GM23248 (cell line): Measurements from ENCODE around the gene SSX7. TPM values are rescaled to one million over a fixed set of nuclear protein-coding genes. Genes with fewer than 3 reads are reported as not detected.
"Not testable (repeated sequence)": the region's sequence is repeated elsewhere in the genome, so short reads cannot be mapped to it uniquely, and the experiment has no call there.

Source experiments
- DNase-seq: peaks from one replicate; pipeline ENCODE4 v3.0.0-alpha.2; 2015
- H2AFZ ChIP-seq: fragments of 200-600 bp; sonication (generic); 2 replicates; pipeline ENCODE4 v1.6.1; 2016; ENCODE audit warnings: antibody characterized with exemption
- H3F3A ChIP-seq: fragments of 200-600 bp; sonication (generic); 2 replicates; pipeline ENCODE4 v1.6.1; 2016; ENCODE audit warnings: mild to moderate bottlenecking, antibody characterized with exemption, mixed run types; ENCODE audit not compliant: insufficient read depth
- H3K27ac ChIP-seq: fragments of 200-600 bp; sonication (generic); 2 replicates; pipeline ENCODE4 v1.5.1; 2016; ENCODE audit warnings: mild to moderate bottlenecking
- H3K27me3 ChIP-seq: fragments of 200-600 bp; sonication (generic); replicated peaks from 2 replicates; pipeline ENCODE4 v1.6.1; 2016; ENCODE audit warnings: mild to moderate bottlenecking; ENCODE audit not compliant: insufficient read depth
- H3K36me3 ChIP-seq: fragments of 200-600 bp; sonication (generic); 2 replicates; pipeline ENCODE4 v1.6.1; 2016; ENCODE audit warnings: low read depth, mild to moderate bottlenecking
- H3K4me1 ChIP-seq: fragments of 200-600 bp; sonication (generic); 2 replicates; pipeline ENCODE4 v1.6.1; 2016; ENCODE audit warnings: mild to moderate bottlenecking; ENCODE audit not compliant: insufficient read depth
- H3K4me2 ChIP-seq: fragments of 200-600 bp; sonication (generic); one replicate; pipeline ENCODE4 v1.6.1; 2016; ENCODE audit warnings: mild to moderate bottlenecking; ENCODE audit not compliant: unreplicated experiment
- H3K4me3 ChIP-seq: fragments of 200-600 bp; sonication (generic); 2 replicates; pipeline ENCODE4 v1.5.1; 2016; ENCODE audit warnings: mild to moderate bottlenecking
- H3K79me2 ChIP-seq: fragments of 200-600 bp; sonication (generic); 2 replicates; pipeline ENCODE4 v1.6.1; 2016; ENCODE audit warnings: mild to moderate bottlenecking; ENCODE audit not compliant: insufficient read depth
- H3K9ac ChIP-seq: fragments of 200-600 bp; sonication (generic); 2 replicates; pipeline ENCODE4 v1.6.1; 2016; ENCODE audit warnings: mild to moderate bottlenecking
- H3K9me2 ChIP-seq: fragments of 200-600 bp; sonication (generic); 2 replicates; pipeline ENCODE4 v1.6.1; 2016; ENCODE audit warnings: mixed run types, mild to moderate bottlenecking, moderate library complexity; ENCODE audit not compliant: insufficient read depth
- H3K9me3 ChIP-seq: fragments of 200-600 bp; sonication (generic); one replicate; pipeline ENCODE4 v1.6.1; 2017; ENCODE audit warnings: low read depth
- H4K20me1 ChIP-seq: fragments of 200-600 bp; sonication (generic); 2 replicates; pipeline ENCODE4 v1.6.0; 2016; ENCODE audit not compliant: insufficient read depth
- WGBS, 2 experiments: methylation state at CpG; one replicate each; pipeline ENCODE4 v1.1.6; 2015 to 2017; ENCODE audit warnings: low lambda C conversion rate in 2 of 2, low coverage in 1 of 2; ENCODE audit errors: missing lambda C conversion rate in 2 of 2; 5-methylcytosine and 5-hydroxymethylcytosine counted together
- in situ Hi-C: fragments of 300-500 bp; cut with MboI; formaldehyde crosslinking; loops from 2 replicates; pipeline ENCODE4 v1.15.0; 2020
- polyA plus RNA-seq: library from polyadenylated mRNA; unstranded; fragments of >200 nt; fragmentation: Nextera tagmentation; extraction: Ambion mirVana; gene quantifications from 2 replicates; pipeline ENCODE4 v1.2.1, GENCODE V29; 2016
- total RNA-seq: library from RNA; depleted of rRNA; stranded (reverse); fragments of >200 nt; shearing (Covaris generic); gene quantifications from 2 replicates; pipeline ENCODE4 v1.2.3, GENCODE V29; 2014; rRNA removed

SSX7 gene
- not detected in 2 replicates for total RNA-seq
- polyA plus RNA-seq, result not detected in 2 replicates

DNA sequence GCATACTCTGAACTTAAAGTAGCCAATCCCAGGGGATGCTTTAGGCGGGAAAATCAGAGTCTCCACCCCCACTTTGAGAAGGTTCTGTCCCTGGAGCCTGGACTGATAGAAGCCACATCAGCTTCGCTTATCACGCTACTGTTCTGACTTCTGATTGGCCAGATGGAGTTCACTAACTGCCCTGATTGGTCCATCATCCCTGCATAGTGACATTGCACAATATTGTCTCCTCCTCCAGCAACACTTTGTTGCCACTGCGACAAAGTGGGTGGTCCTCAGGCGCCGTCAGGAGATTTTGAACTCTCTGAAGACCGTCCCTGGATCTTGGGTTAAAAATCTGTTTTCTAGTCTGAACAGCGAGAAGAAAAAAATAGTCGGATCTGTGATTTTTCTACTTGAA is at the start of gene SSX7:
Gene SSX7 (minus strand): TSS at position 101 of the 400 bp plus-strand sequence. CDS start 1,428 bp downstream, outside the sequence.
- H3K4me3 ChIP-seq, H3K36me3 ChIP-seq, H3K9me3 ChIP-seq, H4K20me1 ChIP-seq, H3K27me3 ChIP-seq, H2AFZ ChIP-seq, H3K79me2 ChIP-seq, H3K9ac ChIP-seq, H3K4me2 ChIP-seq, H3F3A ChIP-seq, H3K9me2 ChIP-seq, DNase-seq, H3K4me1 ChIP-seq, H3K27ac ChIP-seq, in situ Hi-C loops: not testable (repeated sequence)
- 54 to 55% methylated on average over 8 to 9 of the region's 9 CpGs for WGBS, 2 experiments

- H4K20me1 ChIP-seq, H2AFZ ChIP-seq, H3K4me3 ChIP-seq, H3K4me2 ChIP-seq, H3K27me3 ChIP-seq, H3K27ac ChIP-seq, H3F3A ChIP-seq, H3K9me3 ChIP-seq, DNase-seq, in situ Hi-C loops, H3K4me1 ChIP-seq, H3K79me2 ChIP-seq, H3K9ac ChIP-seq, H3K9me2 ChIP-seq, H3K36me3 ChIP-seq: not testable (repeated sequence)
- WGBS, 2 experiments, result no CpG with 5 or more reads among the region's 4 CpGs
Measured at GRCh38 chrX:52692034-52692433, 37.3 kb upstream of the SSX7 start.

DNA sequence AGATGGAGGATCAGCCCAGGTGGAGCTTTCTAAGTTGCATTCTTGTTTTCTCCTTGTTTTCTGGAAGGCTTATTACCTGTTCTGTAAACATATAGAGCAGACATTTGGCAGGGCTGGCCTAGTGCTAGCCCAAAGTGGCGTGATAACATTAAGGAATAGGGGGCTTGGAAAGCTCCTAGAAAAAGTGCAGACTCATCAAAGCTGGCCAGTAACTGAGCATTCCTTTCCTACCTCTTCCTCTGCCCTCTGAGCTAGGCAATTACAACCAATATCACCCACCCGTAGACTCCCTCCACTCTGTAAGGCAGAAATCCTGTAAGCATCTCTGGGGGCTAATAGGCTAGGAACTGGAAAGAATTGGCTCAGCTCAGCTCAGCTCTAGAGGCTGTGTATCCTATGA is 7.5 kb upstream of the SSX7 start:
- H3K36me3 ChIP-seq, in situ Hi-C loops, H3F3A ChIP-seq: not testable (repeated sequence)

GRCh38 chrX:52655475-52655874 is 775 bp upstream of the SSX7 start:
- H3K4me3 ChIP-seq, H3K27ac ChIP-seq, H3K79me2 ChIP-seq, H3K36me3 ChIP-seq, DNase-seq, H3K4me2 ChIP-seq, H2AFZ ChIP-seq, in situ Hi-C loops, H3K9me3 ChIP-seq, H3K9me2 ChIP-seq, H3K27me3 ChIP-seq, H4K20me1 ChIP-seq, H3K4me1 ChIP-seq, H3K9ac ChIP-seq, H3F3A ChIP-seq: not testable (repeated sequence)
- WGBS, 2 experiments, result 54 to 59% methylated on average over 6 to 8 of the region's 8 CpGs

More for the DNA sequence above, 7.5 kb upstream of the SSX7 start:
- not testable (repeated sequence) for H2AFZ ChIP-seq, H3K9me3 ChIP-seq, DNase-seq, H3K27ac ChIP-seq, H3K4me2 ChIP-seq, H3K9ac ChIP-seq, H3K27me3 ChIP-seq, H3K4me3 ChIP-seq, H3K79me2 ChIP-seq, H4K20me1 ChIP-seq, H3K9me2 ChIP-seq, H3K4me1 ChIP-seq
- 15 to 29% methylated on average over 2 of the region's 2 CpGs for WGBS, 2 experiments

GRCh38 chrX:52650676-52651075 is 4.0 kb downstream of the SSX7 start:
- not testable (repeated sequence) for H3K36me3 ChIP-seq

DNA sequence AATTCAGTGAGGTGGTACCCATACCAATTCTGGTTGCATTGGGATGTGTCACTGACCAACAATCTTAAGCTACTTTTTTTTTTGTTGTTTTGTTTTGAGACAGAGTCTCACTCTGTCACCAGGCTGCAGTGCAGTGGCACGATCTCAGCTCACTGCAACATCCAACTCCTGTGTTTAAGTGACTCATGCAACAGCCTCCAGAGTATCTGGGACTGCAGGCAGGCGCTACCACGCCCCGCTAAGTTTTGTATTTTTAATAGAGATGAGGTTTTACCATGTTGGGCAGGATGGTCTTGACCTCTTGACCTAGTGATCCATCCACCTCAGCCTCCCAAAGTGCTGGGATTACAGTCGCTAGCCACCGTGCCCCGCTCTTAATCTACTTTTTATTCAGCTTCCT is 5.7 kb downstream of the SSX7 start:
- not testable (repeated sequence) for DNase-seq
- 57 to 66% methylated on average over 4 to 7 of the region's 7 CpGs for WGBS, 2 experiments

More at GRCh38 chrX:52650676-52651075, 4.0 kb downstream of the SSX7 start:
- H3K27ac ChIP-seq, H3K4me1 ChIP-seq, H3K27me3 ChIP-seq, H3K79me2 ChIP-seq, H3K4me3 ChIP-seq, H3K9me3 ChIP-seq, H3K9ac ChIP-seq, H3K4me2 ChIP-seq, H3K9me2 ChIP-seq, H4K20me1 ChIP-seq, DNase-seq, H2AFZ ChIP-seq, in situ Hi-C loops, H3F3A ChIP-seq: not testable (repeated sequence)
- WGBS, 2 experiments, result 9 to 14% methylated on average over 3 of the region's 3 CpGs

DNA sequence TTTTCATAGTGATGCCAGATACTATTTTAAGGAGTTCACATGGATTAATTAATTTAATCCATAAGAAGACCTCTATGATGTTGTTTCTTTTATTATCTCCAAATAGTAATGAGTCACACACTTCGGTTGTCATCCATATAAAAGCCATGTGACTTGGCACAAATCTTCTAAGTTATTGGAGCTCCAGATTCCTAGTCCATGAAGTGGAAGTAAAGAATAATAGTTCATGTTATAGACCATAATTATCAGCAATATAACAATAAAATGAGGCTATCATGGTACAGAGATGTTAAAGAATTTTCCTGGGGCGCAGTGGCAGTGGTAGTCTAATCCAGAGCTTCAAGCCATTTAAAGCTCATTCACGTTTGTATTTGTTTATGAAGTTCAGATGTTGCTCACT is 26.2 kb downstream of the SSX7 start:
- H4K20me1 ChIP-seq, H3K9me3 ChIP-seq, DNase-seq, H3K79me2 ChIP-seq, H3K27me3 ChIP-seq, H3K4me3 ChIP-seq, in situ Hi-C loops, H3K36me3 ChIP-seq, H3F3A ChIP-seq, H3K27ac ChIP-seq, H3K9me2 ChIP-seq, H3K4me2 ChIP-seq, H2AFZ ChIP-seq, H3K9ac ChIP-seq, H3K4me1 ChIP-seq: not testable (repeated sequence)
- WGBS, 2 experiments, result 23 to 37% methylated on average over 3 of the region's 3 CpGs

More for the DNA sequence above, 5.7 kb downstream of the SSX7 start:
- H3K9me2 ChIP-seq, H3K79me2 ChIP-seq, H3K4me1 ChIP-seq, H2AFZ ChIP-seq, H3K9ac ChIP-seq, H3K27ac ChIP-seq, H4K20me1 ChIP-seq, in situ Hi-C loops, H3K27me3 ChIP-seq, H3K4me2 ChIP-seq, H3F3A ChIP-seq, H3K9me3 ChIP-seq, H3K4me3 ChIP-seq, H3K36me3 ChIP-seq: not testable (repeated sequence)

GRCh38 chrX:52620661-52621060 is 34.0 kb downstream of the SSX7 start:
- WGBS, 2 experiments, result 18 to 28% methylated on average over 6 to 8 of the region's 8 CpGs
- H3F3A ChIP-seq, H4K20me1 ChIP-seq, H3K9ac ChIP-seq, H3K9me2 ChIP-seq, H3K27me3 ChIP-seq, DNase-seq, H3K36me3 ChIP-seq, H3K4me1 ChIP-seq, H3K9me3 ChIP-seq, H3K4me2 ChIP-seq, H2AFZ ChIP-seq, H3K79me2 ChIP-seq, in situ Hi-C loops, H3K27ac ChIP-seq, H3K4me3 ChIP-seq: not testable (repeated sequence)
